Stimulated activated CD4-positive, alpha-beta T cell treated with anti-CD3 and anti-CD28 coated beads, Interleukin-12 subunit alpha, Interleukin-12 subunit beta, amount 100 ng/mL, for 48 hours (primary cell): ENCODE results near the gene SCYL2.
"Not testable (repeated sequence)": the region's sequence is repeated elsewhere in the genome, so short reads cannot be mapped to it uniquely, and the experiment has no call there.

ENCODE experiments used
- DNase-seq, 3 donors: peaks; one replicate each; pipeline ENCODE4 v3.0.0-alpha.2; 2020; ENCODE audit warnings: low read depth in 2 of 3, low spot score in 1 of 3

Gene SCYL2

GRCh38 chr12:100265107-100265506 is 1.9 kb upstream of the SCYL2 start:
- DNase-seq, result not testable (repeated sequence)

GRCh38 chr12:100265732-100266584 is 1.0 kb upstream of the SCYL2 start:
- DNase-seq, result peak in 1 of 3 donors; percentile 1

GRCh38 chr12:100266585-100266834 is 467 bp upstream of the SCYL2 start:
- peak; percentile 81 to 95 (median 94) for DNase-seq

- peak in 1 of 3 donors; percentile 2 for DNase-seq
Observed at GRCh38 chr12:100267603-100268281, 765 bp downstream of the SCYL2 start.

GRCh38 chr12:100268835-100269564 is 2.0 kb downstream of the SCYL2 start:
- DNase-seq, result no peak

- DNase-seq, result no peak
Observed at GRCh38 chr12:100273782-100274181, 6.8 kb downstream of the SCYL2 start.

GRCh38 chr12:100274291-100274690 is 7.3 kb downstream of the SCYL2 start:
- DNase-seq, result no peak

- DNase-seq, result no peak
Observed at GRCh38 chr12:100279159-100279558, 12.2 kb downstream of the SCYL2 start.

GRCh38 chr12:100279607-100280244 is 12.7 kb downstream of the SCYL2 start:
- no peak for DNase-seq

GRCh38 chr12:100284556-100284955 is 17.6 kb downstream of the SCYL2 start:
- DNase-seq, result not testable (repeated sequence)

GRCh38 chr12:100289038-100289437 is 22.1 kb downstream of the SCYL2 start:
- DNase-seq, result no peak

GRCh38 chr12:100290016-100290415 is 23.0 kb downstream of the SCYL2 start:
- no peak for DNase-seq

- DNase-seq, result no peak
Observed at GRCh38 chr12:100293017-100293416, 26.0 kb downstream of the SCYL2 start.

GRCh38 chr12:100294366-100294765 is 27.4 kb downstream of the SCYL2 start:
- DNase-seq, result not testable (repeated sequence)

GRCh38 chr12:100295764-100296555 is 29.0 kb downstream of the SCYL2 start:
- DNase-seq, result no peak

GRCh38 chr12:100302081-100302480 is 35.1 kb downstream of the SCYL2 start:
- DNase-seq, result no peak

- DNase-seq, result no peak
Observed at GRCh38 chr12:100303831-100304230, 36.9 kb downstream of the SCYL2 start.

GRCh38 chr12:100304334-100304733 is 37.4 kb downstream of the SCYL2 start:
- not testable (repeated sequence) for DNase-seq

GRCh38 chr12:100308138-100308537 is 41.2 kb downstream of the SCYL2 start:
- not testable (repeated sequence) for DNase-seq

- DNase-seq, result no peak
Observed at GRCh38 chr12:100311317-100311716, 44.3 kb downstream of the SCYL2 start.

GRCh38 chr12:100317371-100317770 is 50.4 kb downstream of the SCYL2 start:
- DNase-seq, result no peak
